IMR-90 (cell line): ENCODE data around the gene HS3ST6. TPM values are rescaled to one million over a fixed set of nuclear protein-coding genes. Genes with fewer than 3 reads are reported as not detected.

Source experiments
- ATAC-seq: fragments of 200-7000 bp; cut with Tn5 transposase; 2 replicates; pipeline ENCODE4 v1.9.1; 2020; ENCODE audit warnings: low read depth, mild to moderate bottlenecking, moderate library complexity
- BruUV-seq: library from RNA; stranded (reverse); fragments of 400-500 nt; replicated peaks from 2 replicates; lab custom pipeline; 2021; lab: Mats Ljungman, UMichigan
- CTCF ChIA-PET: fragments of 300-600 bp; formaldehyde crosslinking; extraction: SDS; loops from one replicate; lab custom pipeline; 2021; ENCODE audit warnings: antibody characterized with exemption; lab: Yijun Ruan, JAX
- POLR2A ChIA-PET: fragments of 300-600 bp; sonication (Branson Sonifier 250); formaldehyde crosslinking; loops from one replicate; lab custom pipeline; 2022; ENCODE audit warnings: antibody characterized with exemption; ENCODE audit not compliant: unreplicated experiment; lab: Charles Lee
- DNase-seq: peaks from one replicate; pipeline ENCODE4 v3.0.0; 2013
- H2AFZ ChIP-seq: replicated peaks from 2 replicates; pipeline ENCODE3; 2013; ENCODE audit warnings: low read length, mild to moderate bottlenecking; ENCODE audit not compliant: poor library complexity
- H2AK5ac ChIP-seq: 2 replicates; pipeline ENCODE4 v1.6.1; 2013; ENCODE audit warnings: low read depth, low read length, inconsistent platforms
- H2AK9ac ChIP-seq: replicated peaks from 2 replicates; pipeline ENCODE3; 2013; ENCODE audit warnings: mild to moderate bottlenecking, low read depth, low read length, moderate library complexity; ENCODE audit not compliant: poor library complexity
- H2BK120ac ChIP-seq: 2 replicates; pipeline ENCODE4 v1.6.1; 2013; ENCODE audit warnings: low read depth, low read length, inconsistent platforms
- H2BK15ac ChIP-seq: 3 replicates; pipeline ENCODE4 v1.6.1; 2013; ENCODE audit warnings: low read depth, low read length, inconsistent platforms
- H2BK20ac ChIP-seq: 2 replicates; pipeline ENCODE4 v1.6.1; 2013; ENCODE audit warnings: low read depth, mild to moderate bottlenecking, inconsistent platforms, low read length, moderate library complexity
- H2BK5ac ChIP-seq: 2 replicates; pipeline ENCODE4 v1.6.1; 2013; ENCODE audit warnings: mild to moderate bottlenecking, low read depth, low read length, inconsistent platforms; ENCODE audit not compliant: poor library complexity, severe bottlenecking
- H3K14ac ChIP-seq: replicated peaks from 2 replicates; pipeline ENCODE4 v1.6.1; 2013; ENCODE audit warnings: low read depth, low read length, inconsistent platforms
- H3K18ac ChIP-seq: 2 replicates; pipeline ENCODE4 v1.6.1; 2013; ENCODE audit warnings: low read depth, low read length, control low read depth
- H3K23ac ChIP-seq: 2 replicates; pipeline ENCODE4 v1.6.1; 2013; ENCODE audit warnings: low read depth, low read length, inconsistent platforms
- H3K27ac ChIP-seq: 2 replicates; pipeline ENCODE4 v1.5.1; 2013; ENCODE audit warnings: mild to moderate bottlenecking, control low read depth, low read length; ENCODE audit not compliant: insufficient read depth
- H3K27me3 ChIP-seq: 2 replicates; pipeline ENCODE4 v1.6.1; 2013; ENCODE audit warnings: low read length; ENCODE audit not compliant: control insufficient read depth, insufficient read depth
- H3K36me3 ChIP-seq: 2 replicates; pipeline ENCODE4 v1.6.1; 2013; ENCODE audit warnings: low read length, mixed read lengths; ENCODE audit not compliant: control insufficient read depth, insufficient read depth
- H3K4ac ChIP-seq: 2 replicates; pipeline ENCODE4 v1.6.1; 2013; ENCODE audit warnings: low read depth, low read length, inconsistent platforms
- H3K4me1 ChIP-seq: 2 replicates; pipeline ENCODE4 v1.6.1; 2013; ENCODE audit warnings: low read length, mixed read lengths; ENCODE audit not compliant: control insufficient read depth, insufficient read depth
- H3K4me2 ChIP-seq: 2 replicates; pipeline ENCODE4 v1.6.1; 2013; ENCODE audit warnings: low read depth, mild to moderate bottlenecking, control low read depth, low read length, moderate library complexity
- H3K4me3 ChIP-seq: 2 replicates; pipeline ENCODE4 v1.5.1; 2013; ENCODE audit warnings: low read depth, mild to moderate bottlenecking, control low read depth, low read length, moderate library complexity; ENCODE audit not compliant: insufficient read depth
- H3K56ac ChIP-seq: 2 replicates; pipeline ENCODE4 v1.6.1; 2013; ENCODE audit warnings: low read length, inconsistent platforms; ENCODE audit not compliant: insufficient read depth; ENCODE audit errors: extremely low read depth
- H3K79me1 ChIP-seq, 2 experiments: 2 replicates each; pipeline ENCODE4 v1.6.1; 2013; ENCODE audit warnings: low read length in 2 of 2, inconsistent platforms in 1 of 2, low read depth in 1 of 2
- H3K9ac ChIP-seq: 2 replicates; pipeline ENCODE4 v1.6.1; 2013; ENCODE audit warnings: low read depth, low read length, control low read depth
- H3K9me1 ChIP-seq: 2 replicates; pipeline ENCODE4 v1.6.1; 2013; ENCODE audit warnings: low read length, inconsistent platforms; ENCODE audit not compliant: insufficient read depth
- H3K9me3 ChIP-seq: 2 replicates; pipeline ENCODE4 v1.6.1; 2013; ENCODE audit warnings: low read length; ENCODE audit not compliant: control insufficient read depth, insufficient read depth
- H4K20me1 ChIP-seq: 2 replicates; pipeline ENCODE4 v1.6.1; 2013; ENCODE audit warnings: low read length, inconsistent platforms; ENCODE audit not compliant: insufficient read depth
- H4K5ac ChIP-seq: 2 replicates; pipeline ENCODE4 v1.6.1; 2013; ENCODE audit warnings: mild to moderate bottlenecking, low read depth, low read length, control low read depth
- H4K8ac ChIP-seq, 2 experiments: 2 replicates each; pipeline ENCODE4 v1.6.1; 2013; ENCODE audit warnings: low read depth in 2 of 2, low read length in 2 of 2, control low read depth in 1 of 2, inconsistent platforms in 1 of 2
- H4K91ac ChIP-seq: 2 replicates; pipeline ENCODE4 v1.6.1; 2013; ENCODE audit warnings: low read depth, low read length, inconsistent platforms; ENCODE audit not compliant: insufficient read depth
- BHLHE40 ChIP-seq: fragments of 150-350 bp; IDR thresholded peaks from 2 replicates; pipeline ENCODE4 v1.6.1; 2016; ENCODE audit warnings: mild to moderate bottlenecking, low read depth, low read length
- POLR2A ChIP-seq: IDR thresholded peaks from 2 replicates; pipeline ENCODE4 v1.6.1; 2012; ENCODE audit warnings: mild to moderate bottlenecking, low read depth, low read length
- WGBS, 2 experiments: methylation state at CpG; one replicate each; pipeline versions ENCODE4 v1.1.5 to v1.1.7; 2013; ENCODE audit warnings: missing lambda C conversion rate in 2 of 2; ENCODE audit not compliant: insufficient read length in 1 of 2; ENCODE audit errors: extremely low coverage in 2 of 2; 5-methylcytosine and 5-hydroxymethylcytosine counted together
- dilution Hi-C: fragments of 300-500 bp; cut with HindIII; formaldehyde crosslinking; loops from one replicate; pipeline ENCODE4 v1.14.3; 2018; ENCODE audit warnings: low sequenced_read_pairs; ENCODE audit not compliant: unreplicated experiment
- in situ Hi-C: fragments of 300-500 bp; cut with MboI; formaldehyde crosslinking; loops from 3 replicates; pipeline ENCODE4 v1.14.3; 2019; ENCODE audit warnings: low sequenced_read_pairs, inconsistent platforms, mixed read lengths
- intact Hi-C: fragments of 100-400 bp; cut with micrococcal nuclease; formaldehyde crosslinking; loops from 2 replicates; pipeline ENCODE4 v1.10.0; 2022
- polyA plus RNA-seq, 3 experiments: library from polyadenylated mRNA; depleted of rRNA; stranded (reverse); fragments of >200 nt; gene quantifications; 2 replicates each; pipeline ENCODE4 v1.2.3, GENCODE V29; 2012; ENCODE audit warnings: low replicate concordance in 1 of 3
- total RNA-seq: library from RNA; depleted of rRNA; stranded (reverse); fragments of >200 nt; gene quantifications from 2 replicates; pipeline ENCODE4 v1.2.3, GENCODE V29; 2012

The HS3ST6 gene
- total and polyA plus RNA-seq, 2 of the 4 experiments (the other 2 are of a cell fraction): not detected

DNA sequence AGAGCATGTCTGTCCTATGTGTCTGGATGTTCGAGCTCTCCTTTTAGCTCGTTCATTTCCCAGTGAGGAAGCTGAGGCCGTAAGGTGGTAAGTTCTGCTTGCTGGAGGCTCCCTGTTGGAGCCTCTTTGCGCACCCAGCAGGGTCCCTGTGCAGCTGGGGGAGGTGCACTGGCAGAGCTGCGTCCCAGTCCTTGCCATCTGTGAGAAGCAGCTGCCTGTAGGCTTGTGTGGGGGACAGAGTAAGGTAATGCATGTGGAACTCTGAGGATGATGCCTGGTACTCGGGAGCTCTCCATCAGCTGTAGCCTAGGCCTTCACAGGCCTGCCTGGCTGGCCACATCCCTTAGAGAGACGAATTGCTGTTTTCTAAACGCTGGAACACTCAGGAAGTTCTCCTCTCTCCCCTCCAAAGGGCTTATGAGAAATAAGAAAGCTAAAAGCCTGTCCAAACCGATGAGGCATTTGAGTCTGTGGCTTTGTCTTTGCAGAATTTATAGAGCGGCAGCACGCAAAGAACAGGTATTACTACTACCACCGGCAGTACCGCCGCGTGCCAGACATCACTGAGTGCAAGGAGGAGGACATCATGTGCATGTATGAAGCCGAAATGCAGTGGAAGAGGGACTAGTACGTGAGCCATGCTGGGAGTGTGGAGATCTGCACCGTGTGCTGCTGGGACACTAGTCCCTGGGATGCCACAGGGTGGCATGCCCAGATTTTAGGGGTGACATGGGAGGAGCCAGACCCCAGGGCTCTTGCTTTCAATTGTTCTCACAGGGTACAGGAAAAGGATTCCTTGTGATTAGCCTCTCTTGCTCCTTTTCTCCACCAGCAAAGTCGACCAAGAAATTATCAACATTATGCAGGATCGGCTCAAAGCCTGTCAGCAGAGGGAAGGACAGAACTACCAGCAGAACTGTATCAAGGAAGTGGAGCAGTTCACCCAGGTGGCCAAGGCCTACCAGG, 42.7 kb upstream of the HS3ST6 start:
- Histone ChIP-seq H4K20me1 (peaks cover 43% of the 10 kb centered on the region), H3K9me1 (0 out of 2 replicates have a peak, but pooled peaks cover 8% of the 10 kb centered on the region), H3K36me3 (peaks cover 27% of the 10 kb centered on the region), H3K79me1 (peaks cover 3 to 44% of the 10 kb centered on the region in 2 experiments), H3K9ac (peak overlapping the region; percentile 98), H2BK15ac (no peak overlapping the region), H2AFZ (peak overlapping the region; percentile 63), H4K91ac (no peak overlapping the region), H4K8ac (peak overlapping the region in 1 of 2 experiments; percentile 29; a peak in 1 of 4 replicates), H4K5ac (peak overlapping the region; percentile 24; the same call in 1 of the 2 replicates), H2AK9ac (peak overlapping the region; percentile 83), H3K27ac (no peak overlapping the region), H3K56ac (no peak overlapping the region), H3K4me2 (peak overlapping the region; percentile 94), H3K4me3 (peak overlapping the region; percentile 0; the same call in 1 of the 2 replicates), H3K4me1 (peaks cover 12% of the 10 kb centered on the region), H3K23ac (peak overlapping the region; percentile 80), H3K9me3 (no peaks in the 10 kb centered on the region), H3K27me3 (no peaks in the 10 kb centered on the region), H2BK5ac (no peak overlapping the region), H3K14ac (no peak overlapping the region), H2BK20ac (no peak overlapping the region), H2BK120ac (no peak overlapping the region), H3K18ac (no peak overlapping the region), H2AK5ac (no peak overlapping the region), H3K4ac (no peak overlapping the region)
- ATAC-seq (peak; percentile 1; the same call in 1 of the 2 replicates), DNase-seq (peak; percentile 50)
- ChIA-PET POLR2A (no interaction called here), CTCF (interaction anchor here (0.7 kb wide), 1 partner anchor 9 kb away, joined by 3 read pairs; no protein-coding TSS in a partner anchor)
- in situ Hi-C loops: no loop called here
- intact Hi-C loops: no loop called here
- dilution Hi-C loops: no loop called here
- TF ChIP-seq POLR2A: peak; percentile 64
- no peak for TF ChIP-seq BHLHE40
- 54% methylated on average over 2 of the region's 20 CpGs; no CpG with 5 or more reads in 1 of the 2 experiments for WGBS, 2 experiments
- no TSS peak for BruUV-seq
